Right lobe of liver (tissue), 4 donors: ENCODE data around the gene CAPNS2.

Experiments used
- POLR2A ChIP-seq: fragments of 450-650 bp; IDR thresholded peaks from one replicate; pipeline ENCODE4 v1.6.1; 2017; ENCODE audit warnings: antibody characterized with exemption, mild to moderate bottlenecking
- TF ChIP-seq, protein P1 (sequence below), 4 donors: fragments of 200-600 bp in 3 of 4; fragments of 450-650 bp in 1 of 4; IDR thresholded peaks; one replicate each; pipeline versions ENCODE4 v1.5.1 to v1.8.0; 2016 to 2022; ENCODE audit warnings: antibody characterized with exemption in 4 of 4, mild to moderate bottlenecking in 2 of 4
- donor health status: DM: no; HTN: no; CAD: no.
- donor health status: DM: no; HTN: no; CAD: no.
- donor health status: DM: no; HTN: yes; CAD: no.

DNA sequence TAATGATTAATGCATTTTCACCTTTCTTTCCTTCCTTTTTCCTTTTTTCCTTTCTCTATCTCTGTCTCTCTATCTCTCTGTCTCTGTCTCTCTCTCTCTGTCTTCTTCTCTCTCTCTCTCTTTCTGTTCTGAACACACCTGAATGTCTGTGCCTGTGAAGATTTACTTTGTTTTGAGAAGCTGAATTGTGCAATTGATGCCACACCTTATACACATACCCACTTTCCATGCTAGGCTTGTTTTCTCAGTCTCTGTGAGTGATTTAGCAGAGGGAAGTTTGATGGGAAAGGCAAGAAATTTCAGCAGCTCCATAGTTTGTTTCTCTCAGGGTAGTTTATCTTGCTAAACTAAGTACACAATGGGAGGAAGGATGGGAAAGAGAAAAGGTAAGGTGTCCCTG lies 9.3 kb upstream of the CAPNS2 start:
- TF ChIP-seq, protein P1, sequence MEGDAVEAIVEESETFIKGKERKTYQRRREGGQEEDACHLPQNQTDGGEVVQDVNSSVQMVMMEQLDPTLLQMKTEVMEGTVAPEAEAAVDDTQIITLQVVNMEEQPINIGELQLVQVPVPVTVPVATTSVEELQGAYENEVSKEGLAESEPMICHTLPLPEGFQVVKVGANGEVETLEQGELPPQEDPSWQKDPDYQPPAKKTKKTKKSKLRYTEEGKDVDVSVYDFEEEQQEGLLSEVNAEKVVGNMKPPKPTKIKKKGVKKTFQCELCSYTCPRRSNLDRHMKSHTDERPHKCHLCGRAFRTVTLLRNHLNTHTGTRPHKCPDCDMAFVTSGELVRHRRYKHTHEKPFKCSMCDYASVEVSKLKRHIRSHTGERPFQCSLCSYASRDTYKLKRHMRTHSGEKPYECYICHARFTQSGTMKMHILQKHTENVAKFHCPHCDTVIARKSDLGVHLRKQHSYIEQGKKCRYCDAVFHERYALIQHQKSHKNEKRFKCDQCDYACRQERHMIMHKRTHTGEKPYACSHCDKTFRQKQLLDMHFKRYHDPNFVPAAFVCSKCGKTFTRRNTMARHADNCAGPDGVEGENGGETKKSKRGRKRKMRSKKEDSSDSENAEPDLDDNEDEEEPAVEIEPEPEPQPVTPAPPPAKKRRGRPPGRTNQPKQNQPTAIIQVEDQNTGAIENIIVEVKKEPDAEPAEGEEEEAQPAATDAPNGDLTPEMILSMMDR (IDR thresholded peaks at IDR 0.05), result no peak
- no peak for TF ChIP-seq POLR2A
